Osteoblast (primary cell): ENCODE results near the gene PRR16. TPM values are rescaled to one million over a fixed set of nuclear protein-coding genes. Genes with fewer than 3 reads are reported as not detected.

Source experiments
- DNase-seq: peaks from one replicate; pipeline ENCODE4 v3.0.0; 2011; ENCODE audit warnings: low spot score, mixed read lengths; ENCODE audit not compliant: insufficient read length; ENCODE audit errors: missing footprints
- H2AFZ ChIP-seq: 2 replicates; pipeline ENCODE4 v1.6.0; 2011; ENCODE audit warnings: mild to moderate bottlenecking, low read length
- H3K27ac ChIP-seq: 2 replicates; pipeline ENCODE4 v1.5.1; 2011; ENCODE audit warnings: mild to moderate bottlenecking, low read depth, low read length, moderate library complexity
- H3K27me3 ChIP-seq: 2 replicates; pipeline ENCODE4 v1.6.0; 2012; ENCODE audit warnings: mild to moderate bottlenecking, control low read depth, inconsistent platforms, low read length, moderate library complexity; ENCODE audit not compliant: insufficient read depth
- H3K36me3 ChIP-seq: 2 replicates; pipeline ENCODE4 v1.5.1; 2011; ENCODE audit warnings: mild to moderate bottlenecking, low read length, control low read depth, moderate library complexity; ENCODE audit not compliant: insufficient read depth
- H3K4me1 ChIP-seq: 2 replicates; pipeline ENCODE4 v1.5.1; 2011; ENCODE audit warnings: mild to moderate bottlenecking, low read length, control low read depth, moderate library complexity; ENCODE audit not compliant: insufficient read depth
- H3K4me2 ChIP-seq: 2 replicates; pipeline ENCODE4 v1.6.0; 2011; ENCODE audit warnings: mild to moderate bottlenecking, low read length; ENCODE audit not compliant: insufficient read depth
- H3K4me3 ChIP-seq: fragments of 200-600 bp; sonication (generic); 3 replicates; pipeline ENCODE4 v1.5.1; 2012; ENCODE audit warnings: mild to moderate bottlenecking, low read length, inconsistent platforms; ENCODE audit not compliant: insufficient read depth
- H3K79me2 ChIP-seq: 2 replicates; pipeline ENCODE4 v1.6.0; 2012; ENCODE audit warnings: mild to moderate bottlenecking, low read length, control low read depth, inconsistent platforms; ENCODE audit not compliant: insufficient read depth
- H3K9me3 ChIP-seq: 2 replicates; pipeline ENCODE4 v1.5.1; 2011; ENCODE audit warnings: low read depth, low read length, control low read depth
- H4K20me1 ChIP-seq: 2 replicates; pipeline ENCODE4 v1.6.0; 2012; ENCODE audit warnings: mild to moderate bottlenecking, low read length, control low read depth; ENCODE audit not compliant: insufficient read depth
- CTCF ChIP-seq: IDR thresholded peaks from 2 replicates; pipeline ENCODE4 v1.5.1; 2011; ENCODE audit warnings: mild to moderate bottlenecking, low read depth, low read length, moderate library complexity; ENCODE audit errors: extremely low read depth
- total RNA-seq: library from RNA; depleted of rRNA; stranded (reverse); fragments of >200 nt; gene quantifications from 2 replicates; pipeline ENCODE4 v1.2.3, GENCODE V29; 2012

Gene PRR16
- total RNA-seq, 1 donor = 30.4 TPM

GRCh38 chr5:120630550-120630949 is 166.4 kb downstream of the PRR16 start:
- Histone ChIP-seq H3K9me3 (no peaks in the 10 kb centered on the region), H3K36me3 (peaks cover 9% of the 10 kb centered on the region), H3K4me2 (no peak overlapping the region), H4K20me1 (no peaks in the 10 kb centered on the region), H3K79me2 (peaks cover 5% of the 10 kb centered on the region), H3K4me1 (no peaks in the 10 kb centered on the region), H3K4me3 (no peak overlapping the region), H3K27me3 (no peaks in the 10 kb centered on the region), H2AFZ (no peak overlapping the region), H3K27ac (no peak overlapping the region)
- no peak for DNase-seq
- TF ChIP-seq CTCF = no peak

DNA sequence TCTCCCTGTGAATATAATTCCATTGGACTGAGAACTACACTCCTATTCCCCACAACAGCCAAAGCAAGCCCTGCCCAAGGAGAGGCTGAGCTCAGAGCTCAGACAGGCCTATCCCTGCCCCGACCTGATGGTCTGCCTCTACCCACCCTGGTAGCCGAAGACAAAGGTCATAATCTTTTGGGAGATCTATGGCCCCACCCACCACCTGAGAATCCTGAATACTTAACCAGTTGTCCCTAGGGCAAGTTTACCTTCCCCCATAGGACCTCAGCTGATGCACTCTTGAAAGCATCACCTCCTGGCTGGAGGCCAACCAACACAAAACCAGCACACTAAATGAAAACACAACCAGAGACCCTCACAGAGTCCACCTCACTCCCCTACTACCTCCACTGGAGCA is 167.5 kb downstream of the PRR16 start:
- no peaks in the 10 kb centered on the region for H4K20me1 ChIP-seq
- no peak overlapping the region for H2AFZ ChIP-seq
- H3K79me2 ChIP-seq = peaks cover 2% of the 10 kb centered on the region
- no peak overlapping the region for H3K4me3 ChIP-seq
- H3K36me3 ChIP-seq = peaks cover 9% of the 10 kb centered on the region
- H3K4me1 ChIP-seq = no peaks in the 10 kb centered on the region
- no peak for DNase-seq
- no peak overlapping the region for H3K4me2 ChIP-seq
- H3K9me3 ChIP-seq = no peaks in the 10 kb centered on the region
- no peak for TF ChIP-seq CTCF
- H3K27me3 ChIP-seq = no peaks in the 10 kb centered on the region
- H3K27ac ChIP-seq = no peak overlapping the region

DNA sequence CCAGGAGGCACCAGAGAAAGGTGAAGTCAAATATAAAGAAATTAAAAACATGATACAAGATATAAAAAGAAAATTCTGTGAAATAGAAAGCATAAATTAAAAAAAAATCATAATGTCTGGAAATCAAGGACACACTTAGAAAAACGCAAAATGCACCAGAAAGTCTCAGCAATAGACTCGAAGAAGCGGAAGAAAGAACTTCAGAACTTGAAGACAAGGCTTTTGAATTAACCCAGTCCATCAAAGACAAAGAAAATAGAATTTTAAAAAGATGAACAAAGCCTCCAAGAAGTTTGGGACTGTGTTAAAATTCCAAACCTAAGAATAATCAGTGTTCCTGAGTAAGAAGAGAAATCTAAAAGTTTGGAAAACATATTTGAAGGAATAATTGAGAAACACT is 168.3 kb downstream of the PRR16 start:
- Histone ChIP-seq H2AFZ (no peak overlapping the region), H3K79me2 (peaks cover 2% of the 10 kb centered on the region), H3K4me1 (no peaks in the 10 kb centered on the region), H3K4me2 (no peak overlapping the region), H3K27me3 (no peaks in the 10 kb centered on the region), H3K27ac (no peak overlapping the region), H4K20me1 (no peaks in the 10 kb centered on the region), H3K36me3 (peaks cover 9% of the 10 kb centered on the region), H3K4me3 (no peak overlapping the region), H3K9me3 (no peaks in the 10 kb centered on the region)
- no peak for DNase-seq
- TF ChIP-seq CTCF = no peak

DNA sequence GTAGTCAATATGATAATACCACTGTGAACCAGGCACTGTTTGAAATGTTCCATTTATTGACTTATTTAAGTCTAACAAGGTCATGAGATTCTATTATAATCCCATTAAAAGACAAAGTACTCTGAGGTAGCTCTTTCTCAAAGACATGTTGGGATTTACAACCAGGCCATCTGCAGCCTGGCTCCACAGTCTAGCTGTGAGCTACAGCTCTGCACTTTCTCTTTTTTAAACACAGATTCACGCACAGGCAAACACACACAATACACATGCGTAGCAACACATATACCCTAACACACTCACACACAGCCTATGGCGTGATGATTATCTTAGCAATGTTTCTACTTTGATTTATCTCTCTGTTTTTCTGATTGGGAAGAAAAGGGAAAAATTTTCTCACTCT is 174.3 kb downstream of the PRR16 start:
- no peak for DNase-seq
- Histone ChIP-seq H4K20me1 (no peaks in the 10 kb centered on the region), H3K27me3 (no peaks in the 10 kb centered on the region), H3K4me3 (no peak overlapping the region), H3K27ac (no peak overlapping the region), H3K4me2 (no peak overlapping the region), H3K4me1 (no peaks in the 10 kb centered on the region), H3K9me3 (no peaks in the 10 kb centered on the region), H3K36me3 (peaks cover 5% of the 10 kb centered on the region), H3K79me2 (peaks cover 2% of the 10 kb centered on the region), H2AFZ (no peak overlapping the region)
- no peak for TF ChIP-seq CTCF
